Measurements from ENCODE around the gene BCL3.
"Not testable (repeated sequence)": the region's sequence is repeated elsewhere in the genome, so short reads cannot be mapped to it uniquely, and the experiment has no call there.

The BCL3 gene

DNA sequence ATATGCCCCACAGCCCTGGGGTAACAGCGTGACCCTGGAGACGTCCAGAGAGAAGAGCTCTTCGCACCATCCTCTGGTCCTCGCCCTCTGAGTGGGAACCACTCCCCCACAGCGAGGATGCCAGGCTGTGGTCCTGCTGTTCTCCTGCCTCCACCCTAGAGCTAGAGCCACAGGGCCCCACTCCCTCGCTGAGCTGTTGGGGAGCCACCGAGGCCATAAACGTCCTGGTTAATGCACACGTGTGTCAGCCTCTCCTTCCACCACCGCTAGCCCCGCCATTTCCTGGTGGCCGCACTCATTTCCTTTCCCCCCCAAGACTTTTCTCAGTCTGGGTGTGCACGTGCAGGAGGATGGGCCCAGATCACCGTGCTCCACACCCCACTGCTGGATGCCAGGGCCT lies 38.0 kb upstream of the BCL3 start:
- no peak for DNase-seq (ENCODE audit: low read depth in 1 of 2, low spot score in 1 of 2)
- TF ChIP-seq JUND (IDR thresholded peaks at IDR 0.05; ENCODE audit: low read depth) = no peak
- in situ Hi-C loops (cut with HindIII; ENCODE audit: low pct_unique_long_range_greater_than_20kb, low sequenced_read_pairs) = no loop called here

DNA sequence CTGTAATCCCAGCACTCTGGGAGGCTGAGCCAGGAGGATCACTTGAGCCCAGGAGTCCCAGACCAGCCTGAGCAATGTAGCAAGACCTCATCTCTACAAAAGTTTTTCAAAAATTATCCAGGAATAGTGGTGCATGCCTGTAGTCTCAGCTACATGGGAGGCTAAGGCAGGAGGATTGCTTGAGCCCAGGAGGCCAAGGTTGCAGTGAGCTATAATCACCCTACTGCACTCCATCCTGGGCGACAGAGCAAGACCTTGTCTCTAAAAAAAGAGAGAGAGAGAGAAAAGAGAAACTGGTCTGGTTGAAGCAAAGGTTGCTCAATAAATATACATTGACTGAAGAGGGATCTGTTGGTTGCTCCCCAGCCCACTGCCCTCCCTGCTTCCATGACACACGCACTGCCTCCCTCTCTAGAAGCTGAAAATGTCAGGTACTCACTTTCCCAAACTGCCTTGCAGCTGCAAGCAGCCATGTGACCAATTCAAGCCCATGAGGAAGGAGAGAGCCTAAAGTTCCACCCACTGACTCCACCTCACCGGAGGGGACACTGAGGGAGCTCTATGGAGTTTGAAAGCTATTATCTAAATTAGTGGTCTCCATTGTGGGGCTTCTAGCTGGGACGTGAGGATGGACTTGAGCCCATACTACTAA lies 35.5 kb upstream of the BCL3 start:
- DNase-seq (ENCODE audit: low read depth in 1 of 2, low spot score in 1 of 2) = no peak
- TF ChIP-seq JUND (IDR thresholded peaks at IDR 0.05; ENCODE audit: low read depth) = no peak
- in situ Hi-C loops (cut with HindIII; ENCODE audit: low pct_unique_long_range_greater_than_20kb, low sequenced_read_pairs) = no loop called here

DNA sequence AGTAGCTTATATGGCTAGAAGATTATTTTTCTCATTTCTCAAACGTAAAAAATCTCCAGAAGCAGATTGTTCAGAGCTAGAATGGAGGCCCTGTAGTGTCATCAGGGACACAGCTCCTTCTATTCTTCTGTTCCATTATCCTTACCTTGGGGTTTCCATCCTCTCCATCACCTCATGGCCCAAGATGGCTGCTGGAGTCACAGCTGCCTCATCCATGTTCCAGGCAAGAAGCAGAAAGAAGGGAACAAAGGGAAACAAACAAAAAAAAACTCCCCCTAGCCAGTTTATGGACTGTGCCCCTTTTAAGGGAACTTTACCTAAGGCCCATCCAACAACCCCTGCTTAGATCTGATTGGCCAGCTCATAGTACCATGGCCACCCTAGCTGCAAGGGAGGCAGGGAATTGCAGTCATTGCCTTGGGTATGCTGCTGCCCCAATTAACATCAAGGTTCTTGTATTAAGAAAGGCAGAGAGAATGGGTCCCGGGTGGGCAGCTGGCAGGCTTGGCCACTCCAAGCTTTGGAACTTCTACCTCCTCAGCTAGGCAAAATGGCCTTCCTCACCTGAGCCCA lies 33.8 kb upstream of the BCL3 start:
- DNase-seq (ENCODE audit: low read depth in 1 of 2, low spot score in 1 of 2) = no peak
- in situ Hi-C loops (cut with HindIII; ENCODE audit: low pct_unique_long_range_greater_than_20kb, low sequenced_read_pairs) = no loop called here
- TF ChIP-seq JUND (IDR thresholded peaks at IDR 0.05; ENCODE audit: low read depth) = no peak

DNA sequence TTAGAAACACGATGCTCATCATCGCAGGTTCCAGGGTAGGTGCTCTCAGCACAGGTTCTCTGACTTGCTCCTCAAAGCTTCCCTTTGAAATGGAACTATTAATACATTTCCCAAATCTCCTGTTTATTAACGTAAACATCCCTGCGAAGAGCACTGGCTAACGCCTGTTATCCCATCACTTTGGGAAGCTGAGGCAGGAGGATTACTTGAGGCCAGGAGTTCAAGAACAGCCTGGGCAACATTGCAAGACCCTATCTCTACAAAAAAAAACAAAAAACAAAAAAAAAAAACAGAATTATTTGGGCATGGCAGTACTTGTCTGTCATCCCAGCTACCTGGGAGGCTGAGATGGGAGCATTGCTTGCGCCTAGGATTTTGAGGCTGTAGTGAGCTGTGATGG lies 30.9 kb upstream of the BCL3 start:
- no peak for DNase-seq (ENCODE audit: low read depth in 1 of 2, low spot score in 1 of 2)
- no peak for TF ChIP-seq JUND (IDR thresholded peaks at IDR 0.05; ENCODE audit: low read depth)
- in situ Hi-C loops (cut with HindIII; ENCODE audit: low pct_unique_long_range_greater_than_20kb, low sequenced_read_pairs) = no loop called here

DNA sequence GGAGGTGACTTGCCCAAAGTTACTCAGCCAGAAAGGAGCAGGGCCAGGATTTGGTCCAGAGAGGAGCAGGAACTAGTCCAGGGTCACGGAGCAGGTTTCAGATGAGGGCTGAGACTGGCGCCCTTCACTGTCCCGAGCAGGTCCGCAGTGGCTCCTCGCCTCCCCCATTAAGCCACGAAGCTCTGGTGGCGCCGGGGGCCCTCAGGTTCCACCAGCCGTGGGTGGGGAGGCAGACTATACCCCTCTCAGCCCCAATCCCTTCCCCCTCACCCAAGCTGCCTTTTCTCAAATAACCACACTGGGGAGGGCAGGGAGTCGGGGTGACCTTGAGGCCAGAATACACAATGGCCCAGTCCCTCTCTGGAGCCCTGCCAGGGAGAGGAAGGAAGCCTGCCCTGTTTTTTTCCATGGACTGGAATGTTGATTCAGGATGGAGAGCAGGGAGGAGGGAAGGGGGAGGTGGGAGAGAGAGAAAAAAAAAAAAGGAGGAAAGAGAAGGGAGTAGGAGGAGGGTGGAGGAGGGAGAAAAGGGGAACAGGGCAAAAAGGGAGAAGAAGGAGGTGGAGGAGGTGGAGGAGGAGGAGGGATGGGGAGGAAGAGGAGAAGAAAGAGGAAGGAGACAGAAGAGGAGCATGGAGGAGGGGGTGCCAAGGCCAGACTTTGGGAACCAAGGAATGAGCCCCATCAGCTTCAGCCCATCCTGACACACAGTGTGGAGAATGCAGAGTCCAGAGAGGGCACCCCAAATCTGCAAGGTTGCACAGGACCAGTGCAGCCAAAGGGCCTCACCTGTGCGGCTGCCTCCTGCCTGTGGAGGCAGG lies 29.9 kb upstream of the BCL3 start:
- peak in 1 of 2 experiments; percentile 97 for DNase-seq (ENCODE audit: low read depth in 1 of 2, low spot score in 1 of 2)
- in situ Hi-C loops (cut with HindIII; ENCODE audit: low pct_unique_long_range_greater_than_20kb, low sequenced_read_pairs) = no loop called here
- no peak for TF ChIP-seq JUND (IDR thresholded peaks at IDR 0.05; ENCODE audit: low read depth)

DNA sequence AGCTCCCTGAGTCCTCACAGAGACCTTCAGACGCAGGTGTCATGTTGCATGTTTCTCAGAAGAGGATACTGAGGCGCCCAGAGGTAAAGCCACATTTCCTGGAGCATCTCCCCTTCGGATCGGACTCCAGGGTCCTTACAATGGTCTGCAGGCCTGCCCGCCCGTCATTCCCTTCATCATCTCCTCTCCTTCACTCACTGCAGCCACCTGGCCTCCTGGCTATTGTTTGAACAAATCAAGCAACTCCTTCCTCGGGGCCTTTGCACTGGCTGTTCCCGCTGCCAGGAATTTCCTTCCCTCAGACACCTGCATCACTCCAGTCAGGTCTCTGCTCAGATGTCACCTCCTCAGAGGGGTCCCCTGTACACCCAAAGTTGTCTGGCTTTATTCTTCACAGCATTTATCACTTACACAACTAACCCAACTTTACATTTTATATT lies 29.2 kb upstream of the BCL3 start:
- DNase-seq (ENCODE audit: low read depth in 1 of 2, low spot score in 1 of 2) = peak in 1 of 2 experiments; percentile 70
- no peak for TF ChIP-seq JUND (IDR thresholded peaks at IDR 0.05; ENCODE audit: low read depth)
- in situ Hi-C loops (cut with HindIII; ENCODE audit: low pct_unique_long_range_greater_than_20kb, low sequenced_read_pairs) = no loop called here

DNA sequence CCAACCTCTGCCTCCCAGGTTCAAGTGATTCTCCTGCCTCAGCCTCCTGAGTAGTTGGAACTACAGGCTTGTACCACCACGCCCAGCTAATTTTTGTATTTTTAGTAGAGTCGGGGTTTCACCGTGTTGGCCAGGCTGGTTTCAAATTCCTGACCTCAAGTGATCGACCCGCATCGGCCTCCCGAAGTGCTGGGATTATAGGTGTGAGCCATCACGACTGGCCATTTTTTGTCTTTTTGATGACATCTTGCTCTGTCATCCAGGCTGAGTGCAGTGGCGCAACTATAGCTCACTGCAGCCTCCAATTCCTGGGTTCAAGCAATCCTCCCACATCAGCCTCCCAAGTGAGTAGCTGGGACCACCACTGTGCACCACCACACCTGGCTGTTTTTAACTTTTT lies 28.1 kb upstream of the BCL3 start:
- in situ Hi-C loops (cut with HindIII; ENCODE audit: low pct_unique_long_range_greater_than_20kb, low sequenced_read_pairs) = not testable (repeated sequence)

DNA sequence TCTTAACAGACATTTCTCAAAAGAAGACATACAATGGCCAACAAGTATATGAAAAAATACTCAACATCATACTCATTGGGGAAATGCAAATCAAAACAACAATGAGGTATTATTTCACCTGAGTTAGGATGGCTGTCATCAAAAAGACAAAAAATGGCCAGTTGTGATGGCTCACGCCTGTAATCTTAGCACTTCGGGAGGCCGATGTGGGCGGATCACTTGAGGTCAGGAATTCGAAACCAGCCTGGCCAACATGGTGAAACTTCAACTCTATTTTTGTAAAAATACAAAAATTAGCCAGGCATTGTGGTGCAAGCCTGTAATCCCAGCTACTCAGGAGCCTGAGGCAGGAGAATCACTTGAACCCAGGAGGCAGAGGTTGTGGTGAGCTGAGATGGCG lies 27.6 kb upstream of the BCL3 start:
- DNase-seq (ENCODE audit: low read depth in 1 of 2, low spot score in 1 of 2) = no peak
- TF ChIP-seq JUND (IDR thresholded peaks at IDR 0.05; ENCODE audit: low read depth) = no peak
- in situ Hi-C loops (cut with HindIII; ENCODE audit: low pct_unique_long_range_greater_than_20kb, low sequenced_read_pairs) = no loop called here

More for the DNA sequence above, 28.1 kb upstream of the BCL3 start:
- DNase-seq (ENCODE audit: low read depth in 1 of 2, low spot score in 1 of 2) = not testable (repeated sequence)

DNA sequence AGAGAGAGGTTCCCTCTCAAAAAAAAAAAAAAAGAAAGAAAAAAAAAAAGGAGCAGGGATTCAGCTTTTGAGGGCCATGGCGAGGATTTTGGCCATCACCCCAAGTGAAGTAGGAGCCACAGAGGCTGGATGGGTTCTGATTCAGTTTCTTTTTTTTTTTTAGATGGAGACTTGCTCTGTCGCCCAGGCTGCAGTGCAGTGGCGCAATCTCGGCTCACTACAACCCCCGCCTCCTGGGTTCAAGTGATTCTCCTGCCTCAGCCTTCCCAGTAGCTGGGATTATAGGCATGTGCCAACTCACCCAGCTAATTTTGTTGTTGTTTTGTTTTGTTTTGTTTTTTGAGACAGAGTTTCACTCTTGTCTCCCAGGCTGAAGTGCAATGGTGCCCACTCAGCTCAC lies 27.1 kb upstream of the BCL3 start:
- DNase-seq (ENCODE audit: low read depth in 1 of 2, low spot score in 1 of 2); in situ Hi-C loops (cut with HindIII; ENCODE audit: low pct_unique_long_range_greater_than_20kb, low sequenced_read_pairs): not testable (repeated sequence)

DNA sequence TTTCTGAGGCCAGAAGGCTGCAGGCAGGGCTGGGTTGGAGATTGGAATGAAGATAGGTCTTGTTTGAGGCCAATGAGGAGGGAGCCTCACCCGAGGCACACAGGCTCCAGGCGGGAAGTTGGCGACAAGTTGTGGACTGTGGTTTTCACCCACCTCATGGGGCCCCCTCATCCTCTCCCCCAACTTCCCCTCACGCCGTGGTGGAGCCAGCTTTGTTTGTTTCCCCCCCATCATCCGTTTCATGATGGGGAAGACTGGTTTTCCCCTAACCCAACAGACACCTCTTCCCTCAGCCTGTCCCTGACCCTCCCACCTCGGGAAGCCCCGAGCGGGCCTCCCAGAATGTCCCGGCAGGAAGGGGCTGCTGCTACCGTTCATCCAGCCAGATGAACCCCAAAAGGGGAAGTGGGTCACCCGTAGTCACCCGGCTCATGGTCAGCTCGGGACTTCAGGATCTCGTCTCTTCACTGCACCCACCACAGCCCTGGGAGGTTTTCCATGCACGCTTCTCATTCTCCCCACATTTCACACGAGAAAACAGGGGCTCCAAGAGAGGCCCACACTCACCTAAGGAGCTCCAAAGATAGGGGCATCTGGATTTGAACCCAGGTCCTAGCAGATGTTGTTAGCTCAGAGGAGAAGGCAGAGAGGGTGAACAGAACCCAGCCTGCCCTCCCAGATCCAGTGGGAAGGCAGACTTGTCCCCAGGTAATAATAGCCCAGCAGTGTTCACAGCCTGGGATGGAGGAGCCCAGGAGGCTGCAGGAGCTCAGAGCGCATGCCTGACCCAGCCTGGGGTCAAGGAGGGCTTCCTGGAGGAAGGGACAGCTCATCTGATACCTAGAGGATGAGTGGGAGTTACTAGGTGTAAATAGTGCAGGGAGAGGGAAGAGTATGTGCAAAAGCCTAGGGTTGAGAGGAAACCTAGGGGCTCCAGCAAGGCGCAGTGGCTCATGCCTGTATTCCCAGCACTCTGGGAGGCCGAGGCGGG lies 26.1 kb upstream of the BCL3 start:
- peak in 1 of 2 experiments; percentile 63 for DNase-seq (ENCODE audit: low read depth in 1 of 2, low spot score in 1 of 2)
- TF ChIP-seq JUND (IDR thresholded peaks at IDR 0.05; ENCODE audit: low read depth) = no peak
- in situ Hi-C loops (cut with HindIII; ENCODE audit: low pct_unique_long_range_greater_than_20kb, low sequenced_read_pairs) = no loop called here

DNA sequence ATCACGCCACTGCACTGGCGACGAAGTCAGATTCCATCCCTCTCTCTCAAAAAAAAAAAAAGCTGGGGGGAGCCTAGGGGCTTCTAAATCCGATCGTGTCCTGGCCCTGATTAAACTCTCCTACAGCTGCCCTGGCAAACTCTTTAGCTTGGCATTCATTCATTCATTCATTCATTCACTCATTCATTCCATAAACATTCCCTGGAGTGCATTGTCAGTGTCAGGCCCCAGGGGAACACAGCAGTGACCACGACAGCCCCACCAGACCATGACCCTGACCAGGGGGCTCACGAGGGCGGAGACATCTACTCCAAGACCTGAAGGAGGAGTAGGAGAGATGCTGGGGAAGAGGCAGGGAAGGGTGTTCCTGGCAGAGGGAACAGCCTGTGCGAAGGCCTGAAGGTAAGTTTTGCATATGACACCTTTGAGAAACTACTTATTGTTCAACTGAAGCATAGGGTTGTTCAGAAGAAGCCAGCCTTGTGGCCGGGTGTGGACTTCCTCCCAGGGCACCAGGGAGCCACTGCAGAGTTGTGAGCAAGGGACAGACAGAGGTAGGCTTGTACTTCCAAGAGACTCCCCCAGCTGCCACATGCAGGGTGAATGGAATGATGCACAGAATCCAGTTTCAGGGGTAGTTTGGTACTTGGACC lies 25.1 kb upstream of the BCL3 start:
- in situ Hi-C loops (cut with HindIII; ENCODE audit: low pct_unique_long_range_greater_than_20kb, low sequenced_read_pairs) = no loop called here
- DNase-seq (ENCODE audit: low read depth in 1 of 2, low spot score in 1 of 2) = peak in 1 of 2 experiments; percentile 44
- no peak for TF ChIP-seq JUND (IDR thresholded peaks at IDR 0.05; ENCODE audit: low read depth)

DNA sequence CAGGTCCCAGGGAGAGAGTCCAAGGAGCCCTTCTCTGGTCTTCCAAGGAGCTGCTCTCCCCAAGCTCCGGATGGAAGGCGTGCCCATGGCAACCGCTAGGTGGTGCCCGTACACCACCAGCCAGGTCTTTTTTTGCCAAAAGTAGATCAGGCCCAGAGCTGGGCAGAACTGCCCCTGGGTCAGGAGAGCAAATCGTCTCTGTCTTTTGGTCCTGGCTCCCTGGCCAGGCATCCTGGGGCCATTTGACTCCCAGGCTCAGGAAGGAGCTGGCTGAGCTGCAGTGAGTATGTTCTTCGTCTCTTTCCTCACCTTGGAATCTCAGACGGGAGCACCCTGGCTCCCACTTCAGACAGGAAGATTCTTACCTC lies 24.6 kb upstream of the BCL3 start:
- TF ChIP-seq JUND (IDR thresholded peaks at IDR 0.05; ENCODE audit: low read depth) = no peak
- in situ Hi-C loops (cut with HindIII; ENCODE audit: low pct_unique_long_range_greater_than_20kb, low sequenced_read_pairs) = no loop called here
- peak in 1 of 2 experiments; percentile 86 for DNase-seq (ENCODE audit: low read depth in 1 of 2, low spot score in 1 of 2)

All from T47D (cell line).